H9 (cell line): ENCODE measurements around the gene SORCS2. TPM values are rescaled to one million over a fixed set of nuclear protein-coding genes. Genes with fewer than 3 reads are reported as not detected.

Experiments
- DNase-seq: peaks from one replicate; pipeline ENCODE4 v3.0.0-alpha.2; 2017
- H2AFZ ChIP-seq: one replicate; pipeline ENCODE4 v1.6.1; 2013; ENCODE audit warnings: mild to moderate bottlenecking, low read length, control low read depth, moderate library complexity
- H2AK5ac ChIP-seq: 2 replicates; pipeline ENCODE4 v1.6.1; 2013; ENCODE audit warnings: low read length, control low read depth, mixed read lengths; ENCODE audit not compliant: insufficient read length
- H2BK120ac ChIP-seq: one replicate; pipeline ENCODE4 v1.6.1; 2013; ENCODE audit warnings: low read depth, mild to moderate bottlenecking, low read length, control low read depth, inconsistent platforms; ENCODE audit not compliant: poor library complexity, severe bottlenecking
- H2BK12ac ChIP-seq: 2 replicates; pipeline ENCODE4 v1.6.1; 2013; ENCODE audit warnings: low read length, control low read depth, mixed read lengths, low read depth; ENCODE audit not compliant: insufficient read length
- H2BK15ac ChIP-seq: 2 replicates; pipeline ENCODE4 v1.6.1; 2013; ENCODE audit warnings: low read depth, low read length, control low read depth
- H2BK20ac ChIP-seq: one replicate; pipeline ENCODE4 v1.6.1; 2013; ENCODE audit warnings: low read depth, mild to moderate bottlenecking, low read length, control low read depth, inconsistent platforms; ENCODE audit not compliant: poor library complexity, severe bottlenecking
- H2BK5ac ChIP-seq: 2 replicates; pipeline ENCODE4 v1.6.1; 2013; ENCODE audit warnings: low read length, control low read depth, mixed read lengths; ENCODE audit not compliant: insufficient read length
- H3K14ac ChIP-seq: 2 replicates; pipeline ENCODE4 v1.6.1; 2013; ENCODE audit warnings: low read length, control low read depth; ENCODE audit not compliant: insufficient read depth
- H3K18ac ChIP-seq: 2 replicates; pipeline ENCODE4 v1.6.1; 2013; ENCODE audit warnings: low read depth, mild to moderate bottlenecking, mixed read lengths, low read length, control low read depth; ENCODE audit not compliant: insufficient read length
- H3K23ac ChIP-seq: 2 replicates; pipeline ENCODE4 v1.6.1; 2013; ENCODE audit warnings: low read length, control low read depth, mixed read lengths, low read depth; ENCODE audit not compliant: insufficient read length
- H3K23me2 ChIP-seq: 2 replicates; pipeline ENCODE4 v1.6.1; 2013; ENCODE audit warnings: low read depth, mild to moderate bottlenecking, mixed read lengths, low read length, control low read depth; ENCODE audit not compliant: insufficient read length, poor library complexity, severe bottlenecking
- H3K27ac ChIP-seq: 2 replicates; pipeline ENCODE4 v1.5.1; 2013; ENCODE audit warnings: low read length, control low read depth, mixed read lengths, low read depth; ENCODE audit not compliant: insufficient read length
- H3K27me3 ChIP-seq: 2 replicates; pipeline ENCODE4 v1.6.1; 2013; ENCODE audit warnings: low read length, control low read depth, inconsistent platforms; ENCODE audit not compliant: insufficient read depth
- H3K4ac ChIP-seq: 2 replicates; pipeline ENCODE4 v1.6.1; 2013; ENCODE audit warnings: low read depth, mild to moderate bottlenecking, control low read depth, inconsistent platforms, low read length, moderate library complexity
- H3K4me1 ChIP-seq: 2 replicates; pipeline ENCODE4 v1.6.1; 2013; ENCODE audit warnings: low read length, control low read depth, inconsistent platforms; ENCODE audit not compliant: insufficient read depth
- H3K4me2 ChIP-seq: 2 replicates; pipeline ENCODE4 v1.6.1; 2013; ENCODE audit warnings: low read length, control low read depth, mixed read lengths; ENCODE audit not compliant: insufficient read length, insufficient read depth
- H3K56ac ChIP-seq: 2 replicates; pipeline ENCODE4 v1.6.1; 2013; ENCODE audit warnings: low read depth, mild to moderate bottlenecking, mixed read lengths, low read length, control low read depth; ENCODE audit not compliant: insufficient read length
- H3K79me1 ChIP-seq: 2 replicates; pipeline ENCODE4 v1.6.1; 2013; ENCODE audit warnings: low read depth, mild to moderate bottlenecking, moderate library complexity, low read length, control low read depth, inconsistent platforms; ENCODE audit not compliant: insufficient read depth, poor library complexity, severe bottlenecking
- H3K79me2 ChIP-seq: 2 replicates; pipeline ENCODE4 v1.6.1; 2013; ENCODE audit warnings: low read length, control low read depth, inconsistent platforms; ENCODE audit not compliant: insufficient read depth
- H3K9ac ChIP-seq: 2 replicates; pipeline ENCODE4 v1.6.1; 2013; ENCODE audit warnings: low read length, control low read depth, mixed read lengths; ENCODE audit not compliant: insufficient read length; ENCODE audit errors: extremely low read depth
- H3K9me3 ChIP-seq: one replicate; pipeline ENCODE4 v1.6.1; 2013; ENCODE audit warnings: low read depth, low read length, inconsistent platforms; ENCODE audit not compliant: control insufficient read depth
- H3T11ph ChIP-seq: one replicate; pipeline ENCODE4 v1.6.1; 2013; ENCODE audit warnings: mild to moderate bottlenecking, low read length, control low read depth, inconsistent platforms
- H4K20me1 ChIP-seq: one replicate; pipeline ENCODE4 v1.6.1; 2013; ENCODE audit not compliant: control insufficient read depth, insufficient read length, insufficient read depth
- H4K5ac ChIP-seq: 2 replicates; pipeline ENCODE4 v1.6.1; 2013; ENCODE audit warnings: low read depth, mild to moderate bottlenecking, mixed read lengths, low read length, control low read depth; ENCODE audit not compliant: insufficient read length
- H4K8ac ChIP-seq: replicated peaks from 2 replicates; pipeline ENCODE4 v1.6.1; 2013; ENCODE audit warnings: low read length, control low read depth, mixed read lengths, low read depth; ENCODE audit not compliant: insufficient read length
- H4K91ac ChIP-seq: 2 replicates; pipeline ENCODE4 v1.6.1; 2013; ENCODE audit warnings: low read depth, mild to moderate bottlenecking, moderate library complexity, mixed read lengths, low read length, control low read depth; ENCODE audit not compliant: insufficient read length
- H3K27ac Mint-ChIP-seq, 3 experiments: 2 replicates in 2 of 3; 3 replicates in 1 of 3; pipeline ENCODE4 v1.8.0; 2020 to 2021; ENCODE audit warnings: mixed read lengths in 3 of 3, mild to moderate bottlenecking in 1 of 3, moderate library complexity in 1 of 3
- H3K27me3 Mint-ChIP-seq: 2 replicates; pipeline ENCODE4 v1.8.0; 2021; ENCODE audit warnings: low read depth, mild to moderate bottlenecking, moderate library complexity, mixed read lengths
- H3K36me3 Mint-ChIP-seq, 3 experiments: 2 replicates in 2 of 3; 3 replicates in 1 of 3; pipeline ENCODE4 v1.8.0; 2020 to 2021; ENCODE audit warnings: low read depth in 3 of 3, mixed read lengths in 3 of 3; ENCODE audit not compliant: insufficient read depth in 1 of 3
- H3K4me1 Mint-ChIP-seq, 2 experiments: 2 replicates each; pipeline ENCODE4 v1.8.0; 2020; ENCODE audit warnings: mixed read lengths in 2 of 2
- H3K4me3 Mint-ChIP-seq, 2 experiments: 2 replicates in 1 of 2; 3 replicates in 1 of 2; pipeline ENCODE4 v1.8.0; 2020 to 2021; ENCODE audit warnings: mild to moderate bottlenecking in 2 of 2, mixed read lengths in 2 of 2, moderate library complexity in 1 of 2
- H3K9me3 Mint-ChIP-seq, 2 experiments: 2 replicates in 1 of 2; 3 replicates in 1 of 2; pipeline ENCODE4 v1.8.0; 2020; ENCODE audit warnings: mild to moderate bottlenecking in 2 of 2, mixed read lengths in 2 of 2, moderate library complexity in 1 of 2
- WGBS: extraction: QIAGEN DNeasy Blood & Tissue Kit; methylation state at CpG from one replicate; pipeline ENCODE4 v1.1.7; 2013; ENCODE audit warnings: missing lambda C conversion rate, low lambda C conversion rate, mixed read lengths; ENCODE audit not compliant: insufficient read length; ENCODE audit errors: extremely low coverage; 5-methylcytosine and 5-hydroxymethylcytosine counted together
- total RNA-seq: library from RNA; stranded (reverse); gene quantifications from 2 replicates; pipeline ENCODE4 v1.2.1, GENCODE V29; 2021
- TF ChIP-seq, protein P1 (sequence below): fragments of 200-600 bp; sonication (generic); conservative IDR thresholded peaks from 3 replicates; pipeline ENCODE4 v1.8.0; 2021; ENCODE audit warnings: antibody characterized with exemption, mild to moderate bottlenecking

Gene SORCS2
- total RNA-seq, 1 experiment from 2014 or later = 0.57 TPM

- H3K4ac ChIP-seq = no peak overlapping the region
- no peak overlapping the region for H3K18ac ChIP-seq
- Mint-ChIP-seq H3K4me3 (no peak overlapping the region), H3K9me3 (no peaks in the 10 kb centered on the region), H3K27ac (no peak overlapping the region; a peak in 1 of 7 replicates), H3K4me1 (no peaks in the 10 kb centered on the region), H3K27me3 (no peaks in the 10 kb centered on the region; the same call in 1 of the 2 replicates), H3K36me3 (no peaks in the 10 kb centered on the region)
- no peak overlapping the region for H2BK12ac ChIP-seq
- no peak overlapping the region for H2BK5ac ChIP-seq
- no peaks in the 10 kb centered on the region for H3K79me1 ChIP-seq
- no CpG with 5 or more reads among the region's 10 CpGs for WGBS
- H3K14ac ChIP-seq = no peak overlapping the region
- TF ChIP-seq, protein P1, sequence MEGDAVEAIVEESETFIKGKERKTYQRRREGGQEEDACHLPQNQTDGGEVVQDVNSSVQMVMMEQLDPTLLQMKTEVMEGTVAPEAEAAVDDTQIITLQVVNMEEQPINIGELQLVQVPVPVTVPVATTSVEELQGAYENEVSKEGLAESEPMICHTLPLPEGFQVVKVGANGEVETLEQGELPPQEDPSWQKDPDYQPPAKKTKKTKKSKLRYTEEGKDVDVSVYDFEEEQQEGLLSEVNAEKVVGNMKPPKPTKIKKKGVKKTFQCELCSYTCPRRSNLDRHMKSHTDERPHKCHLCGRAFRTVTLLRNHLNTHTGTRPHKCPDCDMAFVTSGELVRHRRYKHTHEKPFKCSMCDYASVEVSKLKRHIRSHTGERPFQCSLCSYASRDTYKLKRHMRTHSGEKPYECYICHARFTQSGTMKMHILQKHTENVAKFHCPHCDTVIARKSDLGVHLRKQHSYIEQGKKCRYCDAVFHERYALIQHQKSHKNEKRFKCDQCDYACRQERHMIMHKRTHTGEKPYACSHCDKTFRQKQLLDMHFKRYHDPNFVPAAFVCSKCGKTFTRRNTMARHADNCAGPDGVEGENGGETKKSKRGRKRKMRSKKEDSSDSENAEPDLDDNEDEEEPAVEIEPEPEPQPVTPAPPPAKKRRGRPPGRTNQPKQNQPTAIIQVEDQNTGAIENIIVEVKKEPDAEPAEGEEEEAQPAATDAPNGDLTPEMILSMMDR = no peak
- no peaks in the 10 kb centered on the region for H4K20me1 ChIP-seq
- H3K9me3 ChIP-seq = no peaks in the 10 kb centered on the region
- no peaks in the 10 kb centered on the region for H3K79me2 ChIP-seq
- no peak overlapping the region for H4K5ac ChIP-seq
- no peak overlapping the region for H3K4me2 ChIP-seq
- no peak overlapping the region for H4K91ac ChIP-seq
- H2AK5ac ChIP-seq = no peak overlapping the region
- no peak overlapping the region for H2BK20ac ChIP-seq
- H2AFZ ChIP-seq = no peak overlapping the region
- no peaks in the 10 kb centered on the region for H3K27me3 ChIP-seq
- H3K23ac ChIP-seq = no peak overlapping the region
- no peak overlapping the region for H3K9ac ChIP-seq
- H3K56ac ChIP-seq = no peak overlapping the region
- H3K23me2 ChIP-seq = no peaks in the 10 kb centered on the region
- H3K27ac ChIP-seq = no peak overlapping the region
- no peak overlapping the region for H4K8ac ChIP-seq
- H3K4me1 ChIP-seq = no peaks in the 10 kb centered on the region
- H2BK15ac ChIP-seq = no peak overlapping the region
- H3T11ph ChIP-seq = no peak overlapping the region
- DNase-seq = no peak
- H2BK120ac ChIP-seq = no peak overlapping the region
Measured at GRCh38 chr4:7227008-7227407, 34.7 kb downstream of the SORCS2 start.
